HG02973 (cell line): ENCODE data around the gene BAD.

Experiments used
- ATAC-seq: cut with Tn5 transposase; IDR thresholded peaks from one replicate; pipeline ENCODE4 v1.9.1; 2021; ENCODE audit warnings: moderate library complexity; ENCODE audit not compliant: unreplicated experiment

Gene BAD

GRCh38 chr11:64281957-64282770 lies 2.3 kb downstream of the BAD start:
- no peak for ATAC-seq

GRCh38 chr11:64278576-64279190 lies 5.8 kb downstream of the BAD start:
- no peak for ATAC-seq

GRCh38 chr11:64276653-64277431 lies 7.6 kb downstream of the BAD start:
- no peak for ATAC-seq

DNA sequence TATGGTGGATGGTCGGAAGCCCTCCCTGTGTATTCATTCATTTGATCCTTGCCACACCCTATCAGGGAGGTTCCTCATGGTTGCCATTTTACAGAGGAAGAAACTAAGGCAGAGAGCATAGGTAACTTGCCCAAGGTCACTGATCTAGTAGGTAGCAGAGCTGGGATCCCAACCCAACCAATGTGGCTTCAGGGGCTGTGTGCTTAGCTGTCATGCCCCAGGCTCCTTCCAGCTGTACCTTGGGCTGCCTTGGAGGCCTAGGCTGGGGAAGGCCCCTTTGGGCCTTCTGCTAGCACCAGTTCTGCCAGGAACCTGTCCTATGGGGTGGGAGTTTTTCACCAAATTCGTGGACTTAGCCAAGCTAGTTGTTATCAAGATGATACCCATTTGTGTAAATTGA lies 8.6 kb downstream of the BAD start:
- no peak for ATAC-seq

DNA sequence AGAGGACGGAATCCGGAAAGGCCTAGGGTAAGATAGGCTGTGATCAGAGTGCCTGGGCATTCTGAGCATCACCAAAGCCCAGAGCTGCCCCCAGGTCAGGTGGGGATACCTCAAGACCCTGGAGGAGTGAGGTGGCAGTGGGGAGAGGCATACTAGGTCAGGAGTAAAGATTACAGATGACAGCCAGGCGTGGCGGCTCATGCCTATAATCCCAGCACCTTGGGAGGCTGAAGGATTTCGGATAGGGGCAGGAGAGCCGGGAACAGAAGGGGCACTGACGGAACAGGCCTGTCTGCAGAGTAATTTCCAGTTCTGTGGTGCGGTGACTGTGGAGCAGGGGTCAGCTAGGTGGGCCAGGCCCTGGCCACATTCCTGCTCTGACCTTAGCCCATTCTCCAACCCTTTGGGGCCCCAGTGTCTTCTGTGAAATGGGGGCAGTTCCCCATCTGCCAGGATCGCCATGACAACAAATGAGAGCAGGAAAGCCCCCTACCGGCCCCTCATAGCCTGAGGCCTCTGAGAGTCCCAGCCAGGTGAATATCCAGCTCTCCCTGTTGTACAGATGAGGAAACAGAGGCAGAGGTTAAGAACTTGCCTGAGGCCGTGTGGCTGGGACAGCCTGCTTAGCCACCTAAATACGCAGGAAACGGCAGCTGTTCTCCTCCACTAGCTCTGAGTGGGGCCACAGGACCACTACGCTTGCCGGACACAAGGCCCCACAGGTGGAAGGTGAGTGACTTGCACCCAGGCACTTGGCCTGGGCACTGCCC lies 9.2 kb downstream of the BAD start:
- no peak for ATAC-seq

- ATAC-seq = peak; percentile 51
Measured at GRCh38 chr11:64269540-64270220, 14.8 kb downstream of the BAD start.

DNA sequence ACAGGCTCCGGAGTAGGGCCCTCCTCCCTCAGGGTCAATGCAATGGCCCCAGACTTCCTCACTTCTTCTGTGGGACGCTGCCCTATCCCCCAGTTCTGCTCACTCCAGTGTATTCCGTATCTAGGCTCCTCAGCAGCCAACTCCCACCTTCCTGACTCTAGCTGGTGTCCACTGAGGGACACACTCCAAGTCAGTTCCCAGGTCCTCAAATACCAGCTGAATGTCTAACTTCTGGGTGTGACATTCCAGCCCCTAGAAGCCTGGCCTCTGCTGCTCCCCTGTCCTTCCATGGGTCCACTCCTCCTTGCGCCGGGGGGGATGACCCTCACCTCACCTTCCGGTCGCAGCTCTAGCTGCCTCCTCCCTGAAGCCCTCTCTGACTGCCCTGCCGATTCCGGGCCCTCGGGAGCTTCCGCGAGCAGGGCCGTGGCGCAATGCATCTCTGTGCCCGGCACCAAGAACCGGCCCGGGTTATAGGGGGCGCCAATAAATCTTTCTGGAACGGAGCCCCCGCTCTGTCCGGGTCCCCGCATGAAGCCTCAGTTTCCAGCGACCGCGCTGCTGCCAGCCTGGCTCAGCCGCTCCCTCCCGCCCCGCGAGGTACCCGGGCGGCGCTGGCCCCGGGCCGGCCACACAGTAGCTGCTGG lies 15.4 kb downstream of the BAD start:
- ATAC-seq = peak; percentile 10

DNA sequence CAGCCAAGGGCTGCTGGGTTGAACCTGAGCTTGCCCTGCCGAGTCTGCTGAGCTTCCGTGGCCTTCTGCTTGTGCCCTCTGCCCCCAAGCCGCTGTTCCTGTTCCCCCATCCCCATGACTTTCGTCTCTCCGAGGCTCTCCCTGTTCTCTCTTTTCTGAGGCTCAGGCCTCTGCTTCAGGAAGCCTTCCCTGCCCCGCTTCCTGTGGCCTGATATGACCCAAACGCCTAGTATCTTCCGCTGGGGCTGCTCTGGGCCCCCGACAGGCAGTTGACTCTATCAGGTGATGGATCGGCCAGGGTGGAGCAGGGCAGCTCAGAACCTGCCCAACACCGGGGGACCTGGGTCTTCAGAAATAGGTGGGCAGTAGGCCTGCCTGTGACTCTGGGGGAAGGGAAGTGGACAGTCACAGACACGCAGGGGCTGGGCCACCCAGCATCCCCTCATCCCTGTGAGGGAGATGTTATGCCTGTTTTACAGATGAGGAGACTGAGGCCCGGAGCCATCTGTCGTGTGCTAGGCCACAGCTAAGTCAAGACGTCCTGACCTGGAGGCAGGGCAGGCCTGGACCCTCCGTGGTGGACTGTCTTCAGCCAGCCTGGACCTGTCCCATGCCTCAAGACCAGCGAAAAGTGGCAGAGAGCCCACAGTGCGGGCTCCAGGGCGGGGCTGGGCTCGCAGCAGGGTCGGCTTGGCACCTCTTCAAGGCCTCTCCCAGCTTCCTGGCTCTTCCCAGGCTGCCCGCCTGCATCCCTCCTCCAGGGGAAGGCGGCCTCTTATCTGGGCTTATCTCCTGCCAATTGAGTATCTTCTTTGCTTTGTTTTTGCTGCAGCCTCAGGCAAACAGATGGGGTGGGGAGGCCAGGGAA lies 16.2 kb downstream of the BAD start:
- no peak for ATAC-seq

DNA sequence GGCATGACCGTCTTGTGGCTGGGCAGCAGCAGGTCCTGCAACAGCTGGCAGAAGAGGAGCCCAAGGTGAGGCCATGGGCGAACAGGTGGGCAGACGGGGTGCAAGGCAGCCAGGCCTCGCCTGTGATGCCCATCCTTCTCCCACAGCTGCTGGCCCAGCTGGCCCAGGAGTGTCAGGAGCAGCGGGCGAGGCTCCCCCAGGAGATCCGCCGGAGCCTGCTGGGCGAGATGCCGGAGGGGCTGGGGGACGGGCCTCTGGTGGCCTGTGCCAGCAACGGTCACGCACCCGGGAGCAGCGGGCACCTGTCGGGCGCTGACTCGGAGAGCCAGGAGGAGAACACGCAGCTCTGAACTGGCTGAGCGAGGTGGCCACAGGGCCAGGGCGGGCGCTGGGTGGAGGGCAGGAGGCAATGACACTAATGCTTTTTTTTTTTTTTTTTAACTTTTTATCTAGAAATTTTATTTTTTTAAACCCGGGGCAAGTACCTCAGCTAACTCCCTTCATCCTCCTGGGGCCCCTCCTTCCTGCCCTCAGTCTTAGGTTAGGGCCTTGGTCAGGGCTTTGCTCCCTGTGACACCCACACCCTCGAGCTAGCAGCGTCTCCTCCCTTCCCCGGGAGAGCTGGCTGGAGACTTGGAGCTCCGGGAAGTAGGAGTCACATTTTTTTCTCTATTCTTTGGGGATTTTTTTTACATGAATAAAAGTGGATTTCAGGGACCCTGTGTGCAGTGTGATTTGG lies 17.1 kb downstream of the BAD start:
- no peak for ATAC-seq

DNA sequence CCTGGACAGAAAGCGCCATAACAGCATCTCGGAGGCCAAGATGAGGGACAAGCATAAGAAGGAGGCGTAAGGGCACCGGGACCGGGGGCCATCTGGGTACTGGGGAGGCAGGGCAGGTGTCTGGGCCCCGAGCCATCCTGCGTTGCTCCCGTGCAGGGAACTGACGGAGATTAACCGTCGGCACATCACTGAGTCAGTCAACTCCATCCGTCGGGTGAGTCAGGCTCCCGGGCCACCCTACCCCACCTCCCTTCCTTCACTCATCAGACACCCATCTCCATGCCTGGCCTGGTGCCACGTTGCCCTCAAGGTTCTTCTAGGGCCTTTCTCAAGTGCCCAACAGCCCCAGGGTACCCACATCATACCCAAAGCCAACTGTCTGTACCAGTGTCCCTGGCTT lies 18.1 kb downstream of the BAD start:
- ATAC-seq = no peak

DNA sequence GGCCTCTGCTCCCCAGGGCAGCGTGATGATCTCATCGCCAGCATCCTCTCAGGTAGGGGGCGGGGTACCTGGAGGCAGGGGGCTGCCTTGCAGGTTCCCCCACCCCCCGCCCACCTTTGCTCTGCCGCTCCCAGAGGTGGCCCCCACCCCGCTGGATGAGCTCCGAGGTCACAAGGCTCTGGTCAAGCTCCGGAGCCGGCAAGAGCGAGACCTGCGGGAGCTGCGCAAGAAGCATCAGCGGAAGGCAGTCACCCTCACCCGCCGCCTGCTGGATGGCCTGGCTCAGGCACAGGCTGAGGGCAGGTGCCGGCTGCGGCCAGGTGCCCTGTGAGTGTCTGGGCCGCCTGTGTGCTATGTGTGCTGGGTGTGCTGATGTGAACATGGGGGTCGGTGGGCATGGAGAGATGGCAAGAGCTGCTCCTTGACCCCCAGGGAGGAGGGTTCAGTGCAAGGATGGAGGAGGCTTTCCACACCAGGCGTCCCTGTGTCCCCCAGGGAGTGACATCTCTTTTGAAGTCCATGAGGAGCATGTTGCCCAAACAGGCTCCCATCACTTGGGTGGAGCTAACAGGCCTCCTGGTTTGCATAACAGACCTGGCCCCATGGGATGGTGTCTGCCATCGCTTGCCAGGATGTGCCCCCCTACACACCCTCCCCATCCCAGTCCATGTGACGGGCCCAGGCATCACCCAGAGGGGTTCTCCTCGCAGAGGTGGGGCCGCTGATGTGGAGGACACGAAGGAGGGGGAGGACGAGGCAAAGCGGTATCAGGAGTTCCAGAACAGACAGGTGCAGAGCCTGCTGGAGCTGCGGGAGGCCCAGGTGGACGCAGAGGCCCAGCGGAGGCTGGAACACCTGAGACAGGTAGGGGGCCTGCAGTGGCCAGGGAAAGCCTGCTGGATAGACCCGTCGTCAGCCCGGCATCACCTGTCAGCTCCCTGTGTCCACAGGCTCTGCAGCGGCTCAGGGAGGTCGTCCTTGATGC lies 19.0 kb downstream of the BAD start:
- ATAC-seq = no peak

- no peak for ATAC-seq
Measured at GRCh38 chr11:64264371-64264852, 20.1 kb downstream of the BAD start.

- ATAC-seq = no peak
Measured at GRCh38 chr11:64263947-64264317, 20.5 kb downstream of the BAD start.

DNA sequence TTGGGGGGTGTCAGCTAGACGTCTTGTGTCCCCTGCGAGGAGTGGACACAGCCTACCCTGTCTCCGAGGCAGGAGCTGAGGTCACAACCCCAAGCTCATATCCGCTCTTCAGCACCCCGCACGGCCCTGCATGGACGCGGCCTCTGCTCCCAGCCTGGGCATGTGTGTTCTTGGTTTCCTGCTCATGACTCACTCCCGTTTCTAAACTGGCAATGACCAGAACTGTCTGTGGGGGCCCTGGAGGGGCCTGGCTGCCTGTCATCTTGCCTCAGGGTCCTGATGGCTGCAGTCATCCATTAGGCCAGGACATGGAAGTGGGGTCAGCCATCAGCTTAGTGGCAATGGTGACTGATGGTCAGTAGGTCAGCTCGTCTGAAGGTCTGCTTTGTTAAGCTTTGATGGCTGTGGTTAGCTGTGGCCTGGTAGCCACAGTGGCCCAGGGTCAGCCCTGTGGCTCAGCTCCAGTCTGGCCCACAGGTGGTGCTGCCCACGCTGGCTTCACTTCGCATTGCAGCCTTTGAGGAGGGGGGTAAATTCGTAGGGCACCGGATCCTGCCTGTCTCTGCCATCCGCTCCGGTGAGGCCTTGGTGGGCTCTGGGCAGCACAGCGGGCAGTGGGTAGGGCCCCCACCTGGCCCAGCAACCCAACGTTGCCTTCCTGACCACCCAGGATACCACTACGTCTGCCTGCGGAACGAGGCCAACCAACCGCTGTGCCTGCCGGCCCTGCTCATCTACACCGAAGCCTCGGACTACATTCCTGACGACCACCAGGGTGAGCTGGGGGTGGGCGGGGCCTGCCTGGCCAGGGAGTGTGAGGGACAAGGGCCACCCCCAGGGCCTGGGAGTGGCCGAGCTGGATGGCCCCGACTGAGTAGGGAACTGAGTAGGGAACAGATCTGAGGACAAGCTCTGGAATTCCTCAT lies 21.2 kb downstream of the BAD start:
- no peak for ATAC-seq

DNA sequence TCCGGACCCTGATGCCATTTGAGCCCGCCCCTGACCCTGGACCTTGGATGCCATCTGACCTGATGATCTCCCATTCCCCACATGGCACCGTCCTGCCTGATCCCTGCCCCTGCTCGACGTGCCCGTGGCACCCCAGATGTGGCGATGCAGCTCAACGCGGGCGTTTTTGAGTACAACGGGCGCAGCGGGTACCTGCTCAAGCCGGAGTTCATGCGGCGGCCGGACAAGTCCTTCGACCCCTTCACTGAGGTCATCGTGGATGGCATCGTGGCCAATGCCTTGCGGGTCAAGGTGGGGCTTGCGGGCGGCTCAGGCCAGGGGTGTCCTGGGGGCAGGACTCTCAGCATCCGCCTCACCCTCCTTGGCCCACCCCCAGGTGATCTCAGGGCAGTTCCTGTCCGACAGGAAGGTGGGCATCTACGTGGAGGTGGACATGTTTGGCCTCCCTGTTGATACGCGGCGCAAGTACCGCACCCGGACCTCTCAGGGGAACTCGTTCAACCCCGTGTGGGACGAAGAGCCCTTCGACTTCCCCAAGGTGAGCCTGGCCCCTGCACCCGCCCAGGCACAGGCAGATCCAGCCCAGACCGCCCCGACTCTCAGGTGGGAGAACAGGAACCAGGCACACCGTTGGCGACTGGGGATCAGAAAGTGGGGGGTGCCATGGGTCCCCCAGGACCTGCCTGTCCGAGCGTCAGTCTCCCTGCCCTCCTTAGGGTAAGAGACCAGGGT lies 22.0 kb downstream of the BAD start:
- ATAC-seq = no peak
